Mammary epithelial cell (primary cell): Measurements from ENCODE around the gene OR10A7.

Experiments used
- CTCF ChIP-seq, 2 donors: IDR thresholded peaks in 1 of 2; conservative IDR thresholded peaks in 1 of 2; 2 replicates each; pipeline ENCODE4 v1.5.1; 2011 to 2012; ENCODE audit warnings: inconsistent platforms in 2 of 2, low read length in 2 of 2, mild to moderate bottlenecking in 2 of 2, control low read depth in 1 of 2, low read depth in 1 of 2; ENCODE audit not compliant: insufficient read depth in 1 of 2; ENCODE audit errors: extremely low read depth in 1 of 2
- EZH2 ChIP-seq: IDR thresholded peaks from 2 replicates; pipeline ENCODE4 v1.6.1; 2012; ENCODE audit warnings: low read length, inconsistent platforms, borderline replicate concordance

GRCh38 chr12:55188573-55188972 is 32.3 kb upstream of the OR10A7 start:
- TF ChIP-seq CTCF (conservative IDR thresholded peaks at IDR 0.05 in 1 of 2, IDR thresholded peaks at IDR 0.05 in 1 of 2; ENCODE audit: extremely low read depth in 1 of 2, insufficient read depth in 1 of 2, low read depth in 1 of 2, low read length in 2 of 2) (no peak), EZH2 (no peak)
